Measurements from ENCODE around the gene D2HGDH.

DNA sequence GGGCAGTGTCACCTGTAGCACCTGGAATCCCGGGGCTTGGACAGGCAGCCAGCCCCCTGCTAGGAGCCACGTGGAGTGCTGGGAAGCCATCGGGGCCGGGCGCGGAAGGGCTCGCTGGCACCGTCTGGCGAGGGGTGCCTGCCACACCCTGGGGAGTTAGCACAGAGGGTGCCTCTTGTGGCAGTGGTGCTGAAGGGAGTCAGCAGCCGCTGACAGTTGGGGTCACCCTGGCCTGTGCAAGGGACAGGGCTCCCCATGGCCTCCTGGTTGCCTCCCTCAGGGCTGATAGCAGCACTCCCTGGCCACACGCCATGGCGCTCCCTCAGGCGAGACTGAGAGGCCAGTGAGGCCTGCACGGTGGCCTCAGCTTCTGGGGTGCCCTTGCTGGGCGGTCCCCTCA is 13.9 kb upstream of the D2HGDH start:
- TF ChIP-seq HMG20B (CRISPR knock-in tag; IDR thresholded peaks at IDR 0.05) (no peak), KAT8 (IDR thresholded peaks at IDR 0.05; ENCODE audit: low read depth) (no peak), MLX (CRISPR knock-in tag; conservative IDR thresholded peaks at IDR 0.05) (no peak), GTF2A2 (tag; IDR thresholded peaks at IDR 0.05) (no peak), NKRF (IDR thresholded peaks at IDR 0.05; ENCODE audit: borderline replicate concordance) (no peak), ZBTB11 (CRISPR knock-in tag; IDR thresholded peaks at IDR 0.05) (no peak), TAF15 (IDR thresholded peaks at IDR 0.05; ENCODE audit: low read depth, low read length) (no peak), HNRNPH1 (optimal IDR thresholded peaks at IDR 0.05; ENCODE audit: low read depth, low read length) (no peak), KDM4B (IDR thresholded peaks at IDR 0.05; ENCODE audit: borderline replicate concordance in 2 of 2, low read depth in 1 of 2) (no peak)
- TF ChIP-seq, protein P1, sequence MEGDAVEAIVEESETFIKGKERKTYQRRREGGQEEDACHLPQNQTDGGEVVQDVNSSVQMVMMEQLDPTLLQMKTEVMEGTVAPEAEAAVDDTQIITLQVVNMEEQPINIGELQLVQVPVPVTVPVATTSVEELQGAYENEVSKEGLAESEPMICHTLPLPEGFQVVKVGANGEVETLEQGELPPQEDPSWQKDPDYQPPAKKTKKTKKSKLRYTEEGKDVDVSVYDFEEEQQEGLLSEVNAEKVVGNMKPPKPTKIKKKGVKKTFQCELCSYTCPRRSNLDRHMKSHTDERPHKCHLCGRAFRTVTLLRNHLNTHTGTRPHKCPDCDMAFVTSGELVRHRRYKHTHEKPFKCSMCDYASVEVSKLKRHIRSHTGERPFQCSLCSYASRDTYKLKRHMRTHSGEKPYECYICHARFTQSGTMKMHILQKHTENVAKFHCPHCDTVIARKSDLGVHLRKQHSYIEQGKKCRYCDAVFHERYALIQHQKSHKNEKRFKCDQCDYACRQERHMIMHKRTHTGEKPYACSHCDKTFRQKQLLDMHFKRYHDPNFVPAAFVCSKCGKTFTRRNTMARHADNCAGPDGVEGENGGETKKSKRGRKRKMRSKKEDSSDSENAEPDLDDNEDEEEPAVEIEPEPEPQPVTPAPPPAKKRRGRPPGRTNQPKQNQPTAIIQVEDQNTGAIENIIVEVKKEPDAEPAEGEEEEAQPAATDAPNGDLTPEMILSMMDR (IDR thresholded peaks at IDR 0.05 in 2 of 3, conservative IDR thresholded peaks at IDR 0.05 in 1 of 3; ENCODE audit: insufficient read depth in 2 of 3, low read depth in 1 of 3, low read length in 3 of 3): no peak
